Memory B cell (primary cell): ENCODE measurements around the gene ZNF433.
"Not testable (repeated sequence)": the region's sequence is repeated elsewhere in the genome, so short reads cannot be mapped to it uniquely, and the experiment has no call there.

ENCODE experiments used
- ATAC-seq: fragments of 150-1000 bp; cut with Tn5 transposase; 2 replicates; pipeline ENCODE4 v1.10.0; 2021; ENCODE audit warnings: low read depth, mild to moderate bottlenecking, moderate library complexity
- DNase-seq, 2 donors: peaks; one replicate each; pipeline ENCODE4 v3.0.0; 2022; ENCODE audit warnings: low spot score in 2 of 2
- H3K27ac Mint-ChIP-seq: one replicate; pipeline ENCODE4 v1.8.0; 2022; ENCODE audit warnings: mild to moderate bottlenecking, moderate library complexity, mixed read lengths
- H3K27me3 Mint-ChIP-seq: one replicate; pipeline ENCODE4 v1.8.0; 2022; ENCODE audit warnings: mixed read lengths
- H3K36me3 Mint-ChIP-seq: one replicate; pipeline ENCODE4 v1.8.0; 2022; ENCODE audit warnings: mild to moderate bottlenecking, mixed read lengths
- H3K4me1 Mint-ChIP-seq: one replicate; pipeline ENCODE4 v1.8.0; 2022; ENCODE audit warnings: mixed read lengths
- H3K4me3 Mint-ChIP-seq: one replicate; pipeline ENCODE4 v1.8.0; 2022; ENCODE audit warnings: mild to moderate bottlenecking, moderate library complexity, mixed read lengths
- H3K9me3 Mint-ChIP-seq: one replicate; pipeline ENCODE4 v1.8.0; 2022; ENCODE audit warnings: mixed read lengths

Gene ZNF433

GRCh38 chr19:12034620-12035019 lies 859 bp downstream of the ZNF433 start:
- no peaks in the 10 kb centered on the region for H3K36me3 Mint-ChIP-seq
- H3K27me3 Mint-ChIP-seq, result no peaks in the 10 kb centered on the region
- DNase-seq, result no peak
- ATAC-seq, result no peak
- H3K9me3 Mint-ChIP-seq, result no peaks in the 10 kb centered on the region
- peak overlapping the region; percentile 26 for H3K27ac Mint-ChIP-seq
- peaks cover 5% of the 10 kb centered on the region for H3K4me1 Mint-ChIP-seq
- H3K4me3 Mint-ChIP-seq, result peak overlapping the region; percentile 59

- Mint-ChIP-seq H3K27ac (peak overlapping the region; percentile 26), H3K9me3 (no peaks in the 10 kb centered on the region), H3K4me3 (peak overlapping the region; percentile 59), H3K4me1 (peaks cover 5% of the 10 kb centered on the region), H3K36me3 (no peaks in the 10 kb centered on the region), H3K27me3 (no peaks in the 10 kb centered on the region)
- no peak for ATAC-seq
- DNase-seq, result no peak
These were observed 1.3 kb downstream of the ZNF433 start for GRCh38 chr19:12034198-12034597.

GRCh38 chr19:12015753-12016116 lies 19.7 kb downstream of the ZNF433 start:
- no peak for DNase-seq
- no peak for ATAC-seq
- H3K4me1 Mint-ChIP-seq, result no peaks in the 10 kb centered on the region
- H3K4me3 Mint-ChIP-seq, result no peak overlapping the region
- no peak overlapping the region for H3K27ac Mint-ChIP-seq
- H3K9me3 Mint-ChIP-seq, result peaks cover 15% of the 10 kb centered on the region
- no peaks in the 10 kb centered on the region for H3K27me3 Mint-ChIP-seq
- H3K36me3 Mint-ChIP-seq, result peaks cover 45% of the 10 kb centered on the region

GRCh38 chr19:12015015-12015752 lies 20.3 kb downstream of the ZNF433 start:
- Mint-ChIP-seq H3K36me3 (peaks cover 46% of the 10 kb centered on the region), H3K27ac (peak overlapping the region; percentile 9), H3K4me1 (no peaks in the 10 kb centered on the region), H3K9me3 (peaks cover 15% of the 10 kb centered on the region), H3K4me3 (no peak overlapping the region), H3K27me3 (no peaks in the 10 kb centered on the region)
- ATAC-seq (no peak), DNase-seq (no peak)

- no peak for ATAC-seq
- Mint-ChIP-seq H3K9me3 (no peaks in the 10 kb centered on the region), H3K27me3 (no peaks in the 10 kb centered on the region), H3K27ac (peak overlapping the region; percentile 21), H3K4me1 (peaks cover 15% of the 10 kb centered on the region), H3K4me3 (no peak overlapping the region), H3K36me3 (no peaks in the 10 kb centered on the region)
- DNase-seq, result no peak
These were observed 35.1 kb downstream of the ZNF433 start for GRCh38 chr19:12000152-12000981.

GRCh38 chr19:11995174-11995573 lies 40.3 kb downstream of the ZNF433 start:
- Mint-ChIP-seq H3K27me3 (no peaks in the 10 kb centered on the region), H3K36me3 (no peaks in the 10 kb centered on the region), H3K4me3 (no peak overlapping the region), H3K9me3 (no peaks in the 10 kb centered on the region), H3K4me1 (peaks cover 17% of the 10 kb centered on the region), H3K27ac (no peak overlapping the region)
- DNase-seq, result no peak
- no peak for ATAC-seq

GRCh38 chr19:11991921-11992320 lies 43.6 kb downstream of the ZNF433 start:
- not testable (repeated sequence) for ATAC-seq, DNase-seq, H3K27me3 Mint-ChIP-seq, H3K9me3 Mint-ChIP-seq, H3K4me3 Mint-ChIP-seq, H3K27ac Mint-ChIP-seq, H3K36me3 Mint-ChIP-seq
- H3K4me1 Mint-ChIP-seq, result peaks cover 12% of the 10 kb centered on the region

GRCh38 chr19:11989112-11989456 lies 46.4 kb downstream of the ZNF433 start:
- Mint-ChIP-seq H3K4me3 (peak overlapping the region; percentile 91), H3K4me1 (peaks cover 12% of the 10 kb centered on the region), H3K36me3 (no peaks in the 10 kb centered on the region), H3K27ac (peak overlapping the region; percentile 93), H3K27me3 (no peaks in the 10 kb centered on the region), H3K9me3 (no peaks in the 10 kb centered on the region)
- ATAC-seq (no peak), DNase-seq (no peak)

GRCh38 chr19:11987405-11988281 lies 47.8 kb downstream of the ZNF433 start:
- H3K27me3 Mint-ChIP-seq, result no peaks in the 10 kb centered on the region
- ATAC-seq (peak; percentile 92), DNase-seq (peak; percentile 78 to 83)
- H3K4me1 Mint-ChIP-seq, result peaks cover 8% of the 10 kb centered on the region
- H3K36me3 Mint-ChIP-seq, result no peaks in the 10 kb centered on the region
- peak overlapping the region; percentile 93 for H3K27ac Mint-ChIP-seq
- H3K9me3 Mint-ChIP-seq, result no peaks in the 10 kb centered on the region
- H3K4me3 Mint-ChIP-seq, result peak overlapping the region; percentile 91

- ATAC-seq, result no peak
- Mint-ChIP-seq H3K4me1 (peaks cover 4% of the 10 kb centered on the region), H3K36me3 (no peaks in the 10 kb centered on the region), H3K4me3 (peak overlapping the region; percentile 91), H3K27me3 (no peaks in the 10 kb centered on the region), H3K27ac (no peak overlapping the region), H3K9me3 (no peaks in the 10 kb centered on the region)
- no peak for DNase-seq
These were observed 48.7 kb downstream of the ZNF433 start for GRCh38 chr19:11986754-11987153.

- ATAC-seq (no peak), DNase-seq (no peak)
- no peak overlapping the region for H3K4me3 Mint-ChIP-seq
- peaks cover 3% of the 10 kb centered on the region for H3K36me3 Mint-ChIP-seq
- no peak overlapping the region for H3K27ac Mint-ChIP-seq
- H3K4me1 Mint-ChIP-seq, result peaks cover 4% of the 10 kb centered on the region
- no peaks in the 10 kb centered on the region for H3K9me3 Mint-ChIP-seq
- H3K27me3 Mint-ChIP-seq, result no peaks in the 10 kb centered on the region
These were observed 50.5 kb downstream of the ZNF433 start for GRCh38 chr19:11984986-11985385.

GRCh38 chr19:11982526-11982925 lies 53.0 kb downstream of the ZNF433 start:
- Mint-ChIP-seq H3K4me1 (peaks cover 2% of the 10 kb centered on the region), H3K9me3 (peaks cover 7% of the 10 kb centered on the region), H3K27me3 (no peaks in the 10 kb centered on the region), H3K36me3 (peaks cover 21% of the 10 kb centered on the region), H3K4me3 (no peak overlapping the region), H3K27ac (no peak overlapping the region)
- DNase-seq (no peak), ATAC-seq (no peak)

- H3K36me3 Mint-ChIP-seq, result peaks cover 35% of the 10 kb centered on the region
- peaks cover 7% of the 10 kb centered on the region for H3K9me3 Mint-ChIP-seq
- H3K4me3 Mint-ChIP-seq, result no peak overlapping the region
- DNase-seq (no peak), ATAC-seq (no peak)
- H3K27me3 Mint-ChIP-seq, result no peaks in the 10 kb centered on the region
- no peak overlapping the region for H3K27ac Mint-ChIP-seq
- H3K4me1 Mint-ChIP-seq, result no peaks in the 10 kb centered on the region
These were observed 56.0 kb downstream of the ZNF433 start for GRCh38 chr19:11979527-11979926.
